Fibroblast of pulmonary artery (primary cell): ENCODE data around the gene FOXD3.

Source experiments
- DNase-seq: peaks from one replicate; pipeline ENCODE4 v3.0.0-alpha.2; 2010; ENCODE audit warnings: low read depth
- H3K4me3 ChIP-seq: replicated peaks from 2 replicates; pipeline ENCODE4 v1.5.1; 2011; ENCODE audit warnings: low read depth, mild to moderate bottlenecking, control low read depth, low read length, moderate library complexity
- TF ChIP-seq, protein P1 (sequence below): IDR thresholded peaks from 2 replicates; pipeline ENCODE4 v1.5.1; 2011; ENCODE audit warnings: mild to moderate bottlenecking, control low read depth, low read length, inconsistent platforms; ENCODE audit errors: missing control alignments

Gene FOXD3

DNA sequence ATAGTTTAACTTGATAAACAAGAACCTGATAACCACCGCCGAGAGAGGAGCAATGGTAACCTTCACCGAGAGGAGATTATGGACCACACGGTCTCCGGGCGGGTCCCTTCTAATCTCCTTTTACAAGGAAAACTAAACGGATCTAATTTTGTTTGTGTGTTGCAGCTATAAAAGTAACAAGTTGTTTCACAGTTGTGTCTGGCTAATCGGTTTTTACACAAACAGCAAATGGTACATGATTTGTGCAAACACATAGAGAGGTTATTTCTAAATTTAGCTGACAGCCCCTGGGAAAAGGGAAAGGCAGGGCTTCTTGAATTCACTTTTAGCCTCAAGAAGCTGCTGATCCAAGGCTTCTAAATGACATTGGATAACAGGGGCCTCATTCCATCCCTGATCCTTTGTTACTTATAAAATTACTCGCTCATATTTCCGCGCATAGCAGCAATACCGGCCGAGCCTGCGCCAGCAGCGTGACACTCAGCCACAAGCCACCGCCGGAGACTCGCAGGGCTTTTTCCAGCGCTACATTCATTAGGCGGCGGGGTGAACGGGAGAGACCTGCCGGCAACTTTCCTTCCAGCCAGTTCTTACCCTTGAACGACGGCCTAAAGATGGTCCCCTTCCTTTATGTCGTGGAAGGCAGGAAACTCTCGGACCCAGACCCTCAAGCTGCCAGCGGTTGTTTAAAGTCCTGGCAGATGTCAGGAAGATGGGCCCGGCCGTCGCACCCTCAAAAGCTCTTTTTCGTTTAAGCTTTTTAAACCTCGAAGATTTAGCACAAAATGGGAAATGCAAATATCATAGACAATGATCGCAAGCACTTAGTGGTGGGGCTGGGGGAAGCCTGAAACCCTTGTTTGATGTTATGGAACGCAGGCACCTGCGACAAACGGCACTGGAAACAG is 4.4 kb downstream of the FOXD3 start:
- H3K4me3 ChIP-seq = no peak overlapping the region
- TF ChIP-seq, protein P1, sequence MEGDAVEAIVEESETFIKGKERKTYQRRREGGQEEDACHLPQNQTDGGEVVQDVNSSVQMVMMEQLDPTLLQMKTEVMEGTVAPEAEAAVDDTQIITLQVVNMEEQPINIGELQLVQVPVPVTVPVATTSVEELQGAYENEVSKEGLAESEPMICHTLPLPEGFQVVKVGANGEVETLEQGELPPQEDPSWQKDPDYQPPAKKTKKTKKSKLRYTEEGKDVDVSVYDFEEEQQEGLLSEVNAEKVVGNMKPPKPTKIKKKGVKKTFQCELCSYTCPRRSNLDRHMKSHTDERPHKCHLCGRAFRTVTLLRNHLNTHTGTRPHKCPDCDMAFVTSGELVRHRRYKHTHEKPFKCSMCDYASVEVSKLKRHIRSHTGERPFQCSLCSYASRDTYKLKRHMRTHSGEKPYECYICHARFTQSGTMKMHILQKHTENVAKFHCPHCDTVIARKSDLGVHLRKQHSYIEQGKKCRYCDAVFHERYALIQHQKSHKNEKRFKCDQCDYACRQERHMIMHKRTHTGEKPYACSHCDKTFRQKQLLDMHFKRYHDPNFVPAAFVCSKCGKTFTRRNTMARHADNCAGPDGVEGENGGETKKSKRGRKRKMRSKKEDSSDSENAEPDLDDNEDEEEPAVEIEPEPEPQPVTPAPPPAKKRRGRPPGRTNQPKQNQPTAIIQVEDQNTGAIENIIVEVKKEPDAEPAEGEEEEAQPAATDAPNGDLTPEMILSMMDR = no peak
- DNase-seq = no peak

DNA sequence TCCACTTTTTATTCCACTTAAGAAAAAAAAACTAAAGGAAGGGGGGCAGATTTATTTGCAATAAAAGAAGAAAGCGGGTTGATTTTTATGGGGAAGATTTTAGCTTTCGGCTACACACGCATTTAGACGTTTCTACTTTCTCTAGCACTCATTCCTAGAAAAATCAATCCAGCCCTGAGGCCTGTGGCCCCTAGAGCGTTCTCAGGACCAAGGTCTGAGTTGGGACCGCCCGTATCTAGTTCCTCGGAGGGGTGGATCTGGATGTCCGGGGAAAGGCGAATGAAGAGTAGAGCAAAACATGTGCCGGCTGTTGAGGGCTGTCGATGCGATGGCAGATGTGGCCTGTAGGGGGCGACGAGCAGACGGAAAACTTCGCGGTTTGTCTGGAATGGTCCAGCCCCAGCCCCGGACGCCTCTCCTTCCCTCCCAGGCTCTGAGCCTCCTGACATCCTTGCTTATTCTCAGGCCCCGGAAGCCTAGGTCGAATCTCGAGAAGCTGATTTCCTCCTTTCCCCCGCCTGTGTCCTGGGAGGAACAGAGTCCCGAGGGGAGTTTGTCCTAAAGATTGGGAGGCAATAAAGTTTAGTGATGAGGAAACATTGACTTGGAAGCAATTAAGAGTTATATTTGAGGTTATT is 5.2 kb downstream of the FOXD3 start:
- TF ChIP-seq, protein P1 = peak; percentile 84
- no peak overlapping the region for H3K4me3 ChIP-seq
- peak; percentile 74 for DNase-seq

DNA sequence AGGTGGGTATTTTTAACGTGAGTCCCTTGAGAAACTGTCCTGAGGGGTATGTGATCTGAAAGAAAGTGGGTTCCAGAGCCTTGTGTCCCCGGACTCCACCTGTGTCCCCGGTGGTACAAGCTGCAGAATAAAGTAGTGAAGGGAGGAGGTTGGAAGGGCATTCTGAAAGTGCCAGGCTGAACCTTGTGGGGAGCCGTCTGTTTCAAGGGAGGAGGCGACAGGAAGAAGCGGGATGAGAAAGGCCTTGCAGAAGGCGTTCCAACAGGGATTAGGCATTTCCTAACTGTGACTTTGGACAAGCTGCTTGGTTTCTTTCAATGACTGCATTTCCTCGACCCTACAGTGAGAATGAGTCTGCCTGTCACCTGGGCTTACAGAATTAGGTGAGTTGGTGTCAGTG is 5.8 kb downstream of the FOXD3 start:
- TF ChIP-seq, protein P1 = no peak
- no peak for DNase-seq
- H3K4me3 ChIP-seq = no peak overlapping the region

DNA sequence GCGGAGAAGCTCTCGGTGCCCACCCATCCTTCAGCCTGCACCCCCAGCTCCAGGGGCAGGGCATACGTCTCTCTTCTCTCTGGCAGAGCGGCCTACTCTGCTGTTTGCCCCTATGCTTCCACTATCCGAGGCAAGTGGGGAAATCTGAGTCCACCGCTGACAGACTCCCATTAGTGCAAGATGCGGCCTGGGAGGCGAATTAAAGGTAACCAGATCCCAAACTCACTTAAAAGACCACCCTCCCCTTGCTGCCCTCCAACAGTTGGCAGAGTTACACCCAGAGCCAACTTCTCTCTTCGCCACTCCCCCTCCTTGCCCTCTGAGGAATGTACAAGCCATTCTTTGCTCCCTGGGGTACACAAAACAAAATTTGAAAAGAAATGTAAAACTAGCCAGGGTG is 6.4 kb downstream of the FOXD3 start:
- no peak for DNase-seq
- TF ChIP-seq, protein P1 = no peak

DNA sequence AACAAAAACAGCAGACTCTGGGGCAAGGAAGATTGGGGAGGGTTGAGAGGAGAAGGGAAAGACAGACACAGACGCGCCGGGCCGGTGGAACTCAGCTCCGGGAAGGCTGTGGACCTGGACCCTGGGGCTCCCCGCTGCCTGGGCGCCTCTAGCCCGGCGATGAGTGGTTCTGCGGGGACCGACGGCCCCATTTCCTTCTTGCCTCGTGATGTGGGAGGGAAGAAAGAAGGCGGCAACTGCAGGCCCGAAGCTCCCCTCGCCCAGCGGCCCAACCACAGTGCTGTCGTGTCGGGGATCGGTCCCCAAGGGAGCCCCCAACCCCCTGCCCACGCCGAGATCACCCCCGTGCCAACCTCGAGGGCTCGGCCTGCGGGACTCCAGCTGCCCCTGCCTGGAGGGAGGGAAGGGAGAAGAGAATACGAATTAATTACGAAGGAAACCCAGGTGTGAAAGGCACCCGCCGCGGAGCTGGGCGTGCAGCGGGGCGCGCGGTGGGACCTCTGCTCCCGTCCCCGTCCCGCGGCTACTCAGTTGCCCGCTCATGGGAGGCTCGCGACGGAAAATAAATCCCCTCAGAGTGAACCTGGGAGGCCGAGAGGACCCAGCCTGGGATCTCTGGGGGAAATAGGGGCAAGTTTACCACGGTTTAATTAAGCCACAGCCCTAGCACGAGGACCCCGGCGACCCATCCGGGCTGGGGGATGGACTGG is 7.4 kb downstream of the FOXD3 start:
- TF ChIP-seq, protein P1 = no peak
- DNase-seq = no peak

More for the DNA sequence above, 6.4 kb downstream of the FOXD3 start:
- H3K4me3 ChIP-seq = no peak overlapping the region

DNA sequence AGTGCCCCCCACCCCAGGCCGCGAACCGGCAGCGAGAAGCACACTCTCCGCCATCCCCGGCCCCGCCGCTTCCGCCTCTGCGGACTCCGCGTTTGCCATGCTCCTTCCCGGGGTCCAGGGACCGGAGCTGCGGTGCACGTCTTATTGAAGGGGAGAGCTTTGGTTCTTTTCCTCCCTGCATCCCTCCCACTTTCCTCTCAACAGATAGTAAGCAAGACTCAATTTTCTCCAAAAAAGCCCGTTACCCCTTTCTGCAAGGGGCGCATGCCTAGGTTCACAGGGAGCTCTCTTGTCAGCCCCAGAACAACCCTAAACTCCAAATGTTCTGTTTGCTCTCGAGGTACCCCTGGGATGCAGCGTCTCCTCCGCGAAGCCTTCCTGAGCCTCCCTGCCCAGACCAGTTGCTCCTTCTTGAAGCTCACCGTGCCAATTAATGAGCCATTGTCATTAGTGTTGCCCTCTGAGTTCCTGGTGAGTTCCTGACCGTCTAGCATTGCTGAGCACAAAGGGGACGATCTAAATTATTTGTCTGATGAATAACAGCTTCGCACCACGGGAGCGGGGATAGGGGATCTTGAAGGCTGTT is 8.1 kb downstream of the FOXD3 start:
- no peak overlapping the region for H3K4me3 ChIP-seq
- TF ChIP-seq, protein P1 = no peak
- DNase-seq = no peak

More for the DNA sequence above, 7.4 kb downstream of the FOXD3 start:
- H3K4me3 ChIP-seq = no peak overlapping the region
